WTC11 (cell line): ENCODE measurements around the gene DYNLRB1. TPM values are rescaled to one million over a fixed set of nuclear protein-coding genes. Genes with fewer than 3 reads are reported as not detected.

Source experiments
- ATAC-seq: fragments of 200-7000 bp; cut with Tn5 transposase; 2 replicates; pipeline ENCODE4 v1.10.0; 2021; ENCODE audit warnings: mild to moderate bottlenecking, moderate library complexity
- CTCF ChIA-PET: fragments of 300-600 bp; sonication (Branson Sonifier 250); formaldehyde crosslinking; loops from one replicate; lab custom pipeline; 2021; ENCODE audit warnings: antibody characterized with exemption; lab: Charles Lee
- POLR2A ChIA-PET: fragments of 350-600 bp; sonication (Branson Sonifier 250); formaldehyde crosslinking; loops from one replicate; lab custom pipeline; 2021; ENCODE audit warnings: antibody characterized with exemption; lab: Charles Lee
- DNase-seq: peaks from one replicate; pipeline ENCODE4 v3.0.0; 2021; ENCODE audit warnings: low spot score
- H3K27ac Mint-ChIP-seq: 2 replicates; pipeline ENCODE4 v1.8.0; 2021; ENCODE audit warnings: mixed read lengths
- H3K27me3 Mint-ChIP-seq: 2 replicates; pipeline ENCODE4 v1.8.0; 2021; ENCODE audit warnings: low read depth, mild to moderate bottlenecking, moderate library complexity, mixed read lengths
- H3K36me3 Mint-ChIP-seq: 2 replicates; pipeline ENCODE4 v1.8.0; 2021; ENCODE audit warnings: mixed read lengths
- H3K4me1 Mint-ChIP-seq: 2 replicates; pipeline ENCODE4 v1.8.0; 2022; ENCODE audit warnings: mixed read lengths
- H3K4me3 Mint-ChIP-seq: 2 replicates; pipeline ENCODE4 v1.8.0; 2021; ENCODE audit warnings: mild to moderate bottlenecking, moderate library complexity, mixed read lengths
- H3K9me3 Mint-ChIP-seq: 2 replicates; pipeline ENCODE4 v1.8.0; 2021; ENCODE audit warnings: mixed read lengths
- CREM ChIP-seq: sonication (generic); formaldehyde crosslinking; IDR thresholded peaks from 2 replicates; pipeline ENCODE4 v1.8.1; 2022; ENCODE audit warnings: mild to moderate bottlenecking, missing genetic modification reagents, moderate library complexity
- ETV6 ChIP-seq: sonication (generic); formaldehyde crosslinking; IDR thresholded peaks from 2 replicates; pipeline ENCODE4 v1.8.1; 2022; ENCODE audit warnings: mild to moderate bottlenecking, missing genetic modification reagents
- FOXJ3 ChIP-seq: sonication (generic); formaldehyde crosslinking; IDR thresholded peaks from 2 replicates; pipeline ENCODE4 v1.9.0; 2021; ENCODE audit warnings: missing genetic modification reagents, mild to moderate bottlenecking, borderline replicate concordance
- HMGA2 ChIP-seq: fragments of 250-450 bp; sonication (Bioruptor Pico); IDR thresholded peaks from 2 replicates; pipeline ENCODE4 v1.4.0; 2021; ENCODE audit warnings: mild to moderate bottlenecking, moderate library complexity
- HMGXB4 ChIP-seq: sonication (generic); formaldehyde crosslinking; IDR thresholded peaks from 2 replicates; pipeline ENCODE4 v1.8.1; 2023; ENCODE audit warnings: mild to moderate bottlenecking, moderate library complexity, missing genetic modification reagents
- NR1H2 ChIP-seq: sonication (generic); formaldehyde crosslinking; IDR thresholded peaks from 2 replicates; pipeline ENCODE4 v1.9.0; 2021; ENCODE audit warnings: mild to moderate bottlenecking, moderate library complexity, missing genetic modification reagents
- NR3C1 ChIP-seq: sonication (generic); formaldehyde crosslinking; conservative IDR thresholded peaks from 2 replicates; pipeline ENCODE4 v1.8.1; 2023; ENCODE audit warnings: low read depth, mild to moderate bottlenecking, missing genetic modification reagents
- RELA ChIP-seq: sonication (generic); formaldehyde crosslinking; IDR thresholded peaks from 2 replicates; pipeline ENCODE4 v1.8.1; 2022; ENCODE audit warnings: missing genetic modification reagents, mild to moderate bottlenecking, borderline replicate concordance
- RORB ChIP-seq: fragments of 250-450 bp; sonication (Bioruptor Pico); IDR thresholded peaks from 2 replicates; pipeline ENCODE4 v1.9.0; 2021; ENCODE audit warnings: mild to moderate bottlenecking
- SMAD4 ChIP-seq: sonication (generic); formaldehyde crosslinking; IDR thresholded peaks from 2 replicates; pipeline ENCODE4 v1.8.0; 2022; ENCODE audit warnings: mild to moderate bottlenecking, missing genetic modification reagents
- SP1 ChIP-seq: sonication (generic); formaldehyde crosslinking; conservative IDR thresholded peaks from 2 replicates; pipeline ENCODE4 v1.8.1; 2022; ENCODE audit warnings: missing genetic modification reagents
- ZNF232 ChIP-seq: sonication (generic); formaldehyde crosslinking; IDR thresholded peaks from 2 replicates; pipeline ENCODE4 v1.8.0; 2022; ENCODE audit warnings: mild to moderate bottlenecking, missing genetic modification reagents
- ZNF281 ChIP-seq: sonication (generic); formaldehyde crosslinking; IDR thresholded peaks from 2 replicates; pipeline ENCODE4 v1.8.0; 2023; ENCODE audit warnings: mild to moderate bottlenecking, missing genetic modification reagents
- ZNF512 ChIP-seq: sonication (generic); formaldehyde crosslinking; IDR thresholded peaks from 2 replicates; pipeline ENCODE4 v1.8.1; 2022; ENCODE audit warnings: missing genetic modification reagents, borderline replicate concordance
- total RNA-seq: library from RNA; stranded (reverse); gene quantifications from 3 replicates; pipeline ENCODE4 v1.2.3, GENCODE V29; 2021
- TF ChIP-seq, protein P1 (sequence below): sonication (generic); formaldehyde crosslinking; conservative IDR thresholded peaks from 2 replicates; pipeline ENCODE4 v1.8.1; 2023; ENCODE audit warnings: mild to moderate bottlenecking, low read depth, missing genetic modification reagents, moderate library complexity
- TF ChIP-seq, protein P2 (sequence below): sonication (generic); formaldehyde crosslinking; IDR thresholded peaks from 2 replicates; pipeline ENCODE4 v1.8.0; 2023; ENCODE audit warnings: missing genetic modification reagents, mild to moderate bottlenecking, borderline replicate concordance
- TF ChIP-seq, protein P3 (sequence below): sonication (generic); formaldehyde crosslinking; IDR thresholded peaks from 2 replicates; pipeline ENCODE4 v1.8.1; 2022; ENCODE audit warnings: low read depth, mild to moderate bottlenecking, moderate library complexity, missing genetic modification reagents, borderline replicate concordance
- TF ChIP-seq, protein P4 (sequence below): sonication (generic); formaldehyde crosslinking; IDR thresholded peaks from 2 replicates; pipeline ENCODE4 v1.8.0; 2022; ENCODE audit warnings: mild to moderate bottlenecking, missing genetic modification reagents
- TF ChIP-seq, protein P5 (sequence below): sonication (generic); formaldehyde crosslinking; IDR thresholded peaks from 2 replicates; pipeline ENCODE4 v1.8.1; 2023; ENCODE audit warnings: mild to moderate bottlenecking, missing genetic modification reagents
- TF ChIP-seq, protein P6 (sequence below): sonication (generic); formaldehyde crosslinking; IDR thresholded peaks from 2 replicates; pipeline ENCODE4 v1.8.0; 2022; ENCODE audit warnings: mild to moderate bottlenecking, missing genetic modification reagents

DYNLRB1 gene
- total RNA-seq, 1 experiment from 2014 or later: 99.3 TPM

DNA sequence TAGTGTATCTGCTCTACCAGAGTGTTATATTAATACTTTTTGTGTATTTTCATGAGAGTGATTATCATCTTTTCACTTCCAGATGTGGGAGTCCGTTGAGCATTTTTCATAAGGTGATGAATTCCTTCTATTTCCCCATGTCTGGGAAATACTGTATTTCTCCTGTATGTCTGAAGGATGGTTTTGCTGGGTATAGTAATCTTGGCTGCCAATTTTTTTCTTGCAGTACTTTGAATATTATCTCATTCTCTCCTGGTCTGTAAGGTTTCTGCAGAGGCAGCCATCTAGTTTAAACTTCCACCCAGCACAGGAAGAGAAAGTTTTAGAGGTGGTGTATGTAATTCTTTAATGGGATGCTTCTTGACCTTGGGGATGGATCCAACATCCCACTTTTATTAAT, 15.4 kb upstream of the DYNLRB1 start (continued):
- TF ChIP-seq ZNF281 (CRISPR knock-in tag) (no peak), HMGA2 (no peak), SP1 (CRISPR knock-in tag) (no peak), ZNF512 (CRISPR knock-in tag) (no peak), ETV6 (CRISPR knock-in tag) (no peak), NR3C1 (CRISPR knock-in tag) (no peak), RORB (no peak), NR1H2 (CRISPR knock-in tag) (no peak), CREM (CRISPR knock-in tag) (no peak), RELA (CRISPR knock-in tag) (no peak)
- TF ChIP-seq, protein P1, sequence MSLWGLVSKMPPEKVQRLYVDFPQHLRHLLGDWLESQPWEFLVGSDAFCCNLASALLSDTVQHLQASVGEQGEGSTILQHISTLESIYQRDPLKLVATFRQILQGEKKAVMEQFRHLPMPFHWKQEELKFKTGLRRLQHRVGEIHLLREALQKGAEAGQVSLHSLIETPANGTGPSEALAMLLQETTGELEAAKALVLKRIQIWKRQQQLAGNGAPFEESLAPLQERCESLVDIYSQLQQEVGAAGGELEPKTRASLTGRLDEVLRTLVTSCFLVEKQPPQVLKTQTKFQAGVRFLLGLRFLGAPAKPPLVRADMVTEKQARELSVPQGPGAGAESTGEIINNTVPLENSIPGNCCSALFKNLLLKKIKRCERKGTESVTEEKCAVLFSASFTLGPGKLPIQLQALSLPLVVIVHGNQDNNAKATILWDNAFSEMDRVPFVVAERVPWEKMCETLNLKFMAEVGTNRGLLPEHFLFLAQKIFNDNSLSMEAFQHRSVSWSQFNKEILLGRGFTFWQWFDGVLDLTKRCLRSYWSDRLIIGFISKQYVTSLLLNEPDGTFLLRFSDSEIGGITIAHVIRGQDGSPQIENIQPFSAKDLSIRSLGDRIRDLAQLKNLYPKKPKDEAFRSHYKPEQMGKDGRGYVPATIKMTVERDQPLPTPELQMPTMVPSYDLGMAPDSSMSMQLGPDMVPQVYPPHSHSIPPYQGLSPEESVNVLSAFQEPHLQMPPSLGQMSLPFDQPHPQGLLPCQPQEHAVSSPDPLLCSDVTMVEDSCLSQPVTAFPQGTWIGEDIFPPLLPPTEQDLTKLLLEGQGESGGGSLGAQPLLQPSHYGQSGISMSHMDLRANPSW: no peak
- TF ChIP-seq, protein P2, sequence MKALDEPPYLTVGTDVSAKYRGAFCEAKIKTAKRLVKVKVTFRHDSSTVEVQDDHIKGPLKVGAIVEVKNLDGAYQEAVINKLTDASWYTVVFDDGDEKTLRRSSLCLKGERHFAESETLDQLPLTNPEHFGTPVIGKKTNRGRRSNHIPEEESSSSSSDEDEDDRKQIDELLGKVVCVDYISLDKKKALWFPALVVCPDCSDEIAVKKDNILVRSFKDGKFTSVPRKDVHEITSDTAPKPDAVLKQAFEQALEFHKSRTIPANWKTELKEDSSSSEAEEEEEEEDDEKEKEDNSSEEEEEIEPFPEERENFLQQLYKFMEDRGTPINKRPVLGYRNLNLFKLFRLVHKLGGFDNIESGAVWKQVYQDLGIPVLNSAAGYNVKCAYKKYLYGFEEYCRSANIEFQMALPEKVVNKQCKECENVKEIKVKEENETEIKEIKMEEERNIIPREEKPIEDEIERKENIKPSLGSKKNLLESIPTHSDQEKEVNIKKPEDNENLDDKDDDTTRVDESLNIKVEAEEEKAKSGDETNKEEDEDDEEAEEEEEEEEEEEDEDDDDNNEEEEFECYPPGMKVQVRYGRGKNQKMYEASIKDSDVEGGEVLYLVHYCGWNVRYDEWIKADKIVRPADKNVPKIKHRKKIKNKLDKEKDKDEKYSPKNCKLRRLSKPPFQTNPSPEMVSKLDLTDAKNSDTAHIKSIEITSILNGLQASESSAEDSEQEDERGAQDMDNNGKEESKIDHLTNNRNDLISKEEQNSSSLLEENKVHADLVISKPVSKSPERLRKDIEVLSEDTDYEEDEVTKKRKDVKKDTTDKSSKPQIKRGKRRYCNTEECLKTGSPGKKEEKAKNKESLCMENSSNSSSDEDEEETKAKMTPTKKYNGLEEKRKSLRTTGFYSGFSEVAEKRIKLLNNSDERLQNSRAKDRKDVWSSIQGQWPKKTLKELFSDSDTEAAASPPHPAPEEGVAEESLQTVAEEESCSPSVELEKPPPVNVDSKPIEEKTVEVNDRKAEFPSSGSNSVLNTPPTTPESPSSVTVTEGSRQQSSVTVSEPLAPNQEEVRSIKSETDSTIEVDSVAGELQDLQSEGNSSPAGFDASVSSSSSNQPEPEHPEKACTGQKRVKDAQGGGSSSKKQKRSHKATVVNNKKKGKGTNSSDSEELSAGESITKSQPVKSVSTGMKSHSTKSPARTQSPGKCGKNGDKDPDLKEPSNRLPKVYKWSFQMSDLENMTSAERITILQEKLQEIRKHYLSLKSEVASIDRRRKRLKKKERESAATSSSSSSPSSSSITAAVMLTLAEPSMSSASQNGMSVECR: no peak
- TF ChIP-seq, protein P3, sequence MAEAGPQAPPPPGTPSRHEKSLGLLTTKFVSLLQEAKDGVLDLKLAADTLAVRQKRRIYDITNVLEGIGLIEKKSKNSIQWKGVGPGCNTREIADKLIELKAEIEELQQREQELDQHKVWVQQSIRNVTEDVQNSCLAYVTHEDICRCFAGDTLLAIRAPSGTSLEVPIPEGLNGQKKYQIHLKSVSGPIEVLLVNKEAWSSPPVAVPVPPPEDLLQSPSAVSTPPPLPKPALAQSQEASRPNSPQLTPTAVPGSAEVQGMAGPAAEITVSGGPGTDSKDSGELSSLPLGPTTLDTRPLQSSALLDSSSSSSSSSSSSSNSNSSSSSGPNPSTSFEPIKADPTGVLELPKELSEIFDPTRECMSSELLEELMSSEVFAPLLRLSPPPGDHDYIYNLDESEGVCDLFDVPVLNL (CRISPR knock-in tag): no peak

DNA sequence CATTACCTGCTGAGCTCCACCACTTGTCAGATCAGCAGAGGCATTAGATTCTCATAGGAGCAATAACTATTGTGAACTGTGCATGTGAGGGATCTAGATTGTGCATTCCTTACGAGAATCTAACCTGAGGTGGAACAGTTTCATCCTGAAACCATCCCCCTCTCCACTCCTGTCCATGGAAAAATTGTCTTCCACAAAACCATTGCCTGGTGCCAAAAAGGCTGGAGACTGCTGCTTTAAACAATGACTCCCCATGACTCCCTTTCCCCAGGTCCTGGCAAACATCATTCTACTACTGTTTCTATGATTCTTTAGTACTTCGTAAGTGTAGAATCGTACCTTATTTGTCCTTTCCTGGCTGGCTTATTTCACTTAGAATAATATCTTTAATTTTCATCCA, 9.7 kb upstream of the DYNLRB1 start:
- no peaks in the 10 kb centered on the region for H3K27me3 Mint-ChIP-seq
- ATAC-seq: no peak
- DNase-seq: no peak
- H3K36me3 Mint-ChIP-seq: peaks cover 20% of the 10 kb centered on the region
- ChIA-PET CTCF (interaction anchor here (1.2 to 2.3 kb wide), 2 partner anchors 17 to 194 kb away, joined by 5 to 9 read pairs; no protein-coding TSS in a partner anchor), POLR2A (interaction anchor here (1.2 kb wide), 1 partner anchor 9 kb away, joined by 3 read pairs; the partner anchor contains the start of gene DYNLRB1)
- H3K27ac Mint-ChIP-seq: no peak overlapping the region
- H3K9me3 Mint-ChIP-seq: no peaks in the 10 kb centered on the region
- no peak overlapping the region for H3K4me3 Mint-ChIP-seq
- H3K4me1 Mint-ChIP-seq: no peaks in the 10 kb centered on the region
- TF ChIP-seq, protein P4, sequence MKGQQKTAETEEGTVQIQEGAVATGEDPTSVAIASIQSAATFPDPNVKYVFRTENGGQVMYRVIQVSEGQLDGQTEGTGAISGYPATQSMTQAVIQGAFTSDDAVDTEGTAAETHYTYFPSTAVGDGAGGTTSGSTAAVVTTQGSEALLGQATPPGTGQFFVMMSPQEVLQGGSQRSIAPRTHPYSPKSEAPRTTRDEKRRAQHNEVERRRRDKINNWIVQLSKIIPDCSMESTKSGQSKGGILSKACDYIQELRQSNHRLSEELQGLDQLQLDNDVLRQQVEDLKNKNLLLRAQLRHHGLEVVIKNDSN (CRISPR knock-in tag): no peak
- TF ChIP-seq SMAD4 (CRISPR knock-in tag) (no peak), FOXJ3 (no peak), HMGXB4 (no peak), ZNF232 (CRISPR knock-in tag) (no peak), RELA (CRISPR knock-in tag) (no peak)
- TF ChIP-seq, protein P5, sequence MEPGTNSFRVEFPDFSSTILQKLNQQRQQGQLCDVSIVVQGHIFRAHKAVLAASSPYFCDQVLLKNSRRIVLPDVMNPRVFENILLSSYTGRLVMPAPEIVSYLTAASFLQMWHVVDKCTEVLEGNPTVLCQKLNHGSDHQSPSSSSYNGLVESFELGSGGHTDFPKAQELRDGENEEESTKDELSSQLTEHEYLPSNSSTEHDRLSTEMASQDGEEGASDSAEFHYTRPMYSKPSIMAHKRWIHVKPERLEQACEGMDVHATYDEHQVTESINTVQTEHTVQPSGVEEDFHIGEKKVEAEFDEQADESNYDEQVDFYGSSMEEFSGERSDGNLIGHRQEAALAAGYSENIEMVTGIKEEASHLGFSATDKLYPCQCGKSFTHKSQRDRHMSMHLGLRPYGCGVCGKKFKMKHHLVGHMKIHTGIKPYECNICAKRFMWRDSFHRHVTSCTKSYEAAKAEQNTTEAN (CRISPR knock-in tag): no peak
- TF ChIP-seq, protein P6, sequence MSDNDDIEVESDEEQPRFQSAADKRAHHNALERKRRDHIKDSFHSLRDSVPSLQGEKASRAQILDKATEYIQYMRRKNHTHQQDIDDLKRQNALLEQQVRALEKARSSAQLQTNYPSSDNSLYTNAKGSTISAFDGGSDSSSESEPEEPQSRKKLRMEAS (CRISPR knock-in tag): no peak
